ENCODE results near the gene NONO. TPM values are rescaled to one million over a fixed set of nuclear protein-coding genes. Genes with fewer than 3 reads are reported as not detected.
"Not testable (repeated sequence)": the region's sequence is repeated elsewhere in the genome, so short reads cannot be mapped to it uniquely, and the experiment has no call there.

NONO gene
- total RNA-seq, 2 donors from 2014 or later, result 553 to 671 TPM

DNA sequence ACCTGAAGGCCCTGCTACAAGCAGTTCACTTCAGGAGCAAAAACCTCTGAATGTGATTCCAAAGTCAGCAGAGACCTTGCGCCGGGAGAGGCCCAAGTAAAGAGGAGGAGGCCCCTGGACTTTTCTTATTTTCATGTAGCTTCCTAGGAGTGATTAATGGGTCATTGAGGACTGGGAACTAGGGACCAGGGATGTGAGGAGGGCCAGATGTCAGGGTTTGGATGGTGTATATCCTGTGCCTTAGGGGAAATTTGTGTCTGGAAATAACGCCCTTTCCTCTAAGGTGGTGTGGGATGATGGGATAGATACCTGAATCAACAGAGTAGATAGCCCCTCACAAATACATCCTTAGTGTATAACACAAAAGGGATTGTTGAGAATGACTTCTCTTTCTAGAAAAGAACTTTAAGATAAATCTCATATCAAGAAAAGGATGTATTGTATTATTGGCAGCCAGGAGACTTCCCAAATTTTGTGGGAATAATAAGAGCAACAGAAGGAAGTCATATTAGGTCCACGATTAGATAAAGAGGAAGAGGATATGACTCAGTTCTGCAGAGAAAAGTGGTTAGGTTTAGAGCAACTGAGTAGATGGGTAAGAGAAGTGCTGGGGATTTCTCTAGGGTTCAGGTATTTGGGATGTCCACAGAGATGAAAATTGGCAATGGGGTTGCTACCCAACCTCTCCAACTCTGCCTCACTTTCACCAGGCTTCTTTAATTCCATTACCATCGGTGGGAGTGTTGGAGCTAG, 19.2 kb downstream of the NONO start:
- no peak for DNase-seq
- H3K36me3 Mint-ChIP-seq (ENCODE audit: low read depth), result peaks cover 40% of the 10 kb centered on the region
- Histone ChIP-seq H3K36me3 (ENCODE audit: control insufficient read depth, insufficient read depth, low read length) (peaks cover 37% of the 10 kb centered on the region), H3K4me3 (ENCODE audit: low read length) (no peak overlapping the region), H3K9ac (ENCODE audit: extremely low read depth, low read length, poor library complexity, severe bottlenecking) (no peak overlapping the region), H3K27me3 (ENCODE audit: control insufficient read depth, insufficient read depth, low read length, poor library complexity, severe bottlenecking) (no peaks in the 10 kb centered on the region), H3K9me3 (ENCODE audit: control insufficient read depth, low read length) (no peaks in the 10 kb centered on the region), H3K27ac (ENCODE audit: low read depth, low read length) (no peak overlapping the region), H3K4me1 (ENCODE audit: control insufficient read depth, insufficient read depth, low read length) (no peaks in the 10 kb centered on the region)
- no peak overlapping the region for H3K4me3 Mint-ChIP-seq
- peaks cover 2% of the 10 kb centered on the region for H3K4me1 Mint-ChIP-seq
- peaks cover 55% of the 10 kb centered on the region for H3K9me3 Mint-ChIP-seq
- H3K27me3 Mint-ChIP-seq (ENCODE audit: insufficient read depth), result no peaks in the 10 kb centered on the region
- TF ChIP-seq, protein P1, sequence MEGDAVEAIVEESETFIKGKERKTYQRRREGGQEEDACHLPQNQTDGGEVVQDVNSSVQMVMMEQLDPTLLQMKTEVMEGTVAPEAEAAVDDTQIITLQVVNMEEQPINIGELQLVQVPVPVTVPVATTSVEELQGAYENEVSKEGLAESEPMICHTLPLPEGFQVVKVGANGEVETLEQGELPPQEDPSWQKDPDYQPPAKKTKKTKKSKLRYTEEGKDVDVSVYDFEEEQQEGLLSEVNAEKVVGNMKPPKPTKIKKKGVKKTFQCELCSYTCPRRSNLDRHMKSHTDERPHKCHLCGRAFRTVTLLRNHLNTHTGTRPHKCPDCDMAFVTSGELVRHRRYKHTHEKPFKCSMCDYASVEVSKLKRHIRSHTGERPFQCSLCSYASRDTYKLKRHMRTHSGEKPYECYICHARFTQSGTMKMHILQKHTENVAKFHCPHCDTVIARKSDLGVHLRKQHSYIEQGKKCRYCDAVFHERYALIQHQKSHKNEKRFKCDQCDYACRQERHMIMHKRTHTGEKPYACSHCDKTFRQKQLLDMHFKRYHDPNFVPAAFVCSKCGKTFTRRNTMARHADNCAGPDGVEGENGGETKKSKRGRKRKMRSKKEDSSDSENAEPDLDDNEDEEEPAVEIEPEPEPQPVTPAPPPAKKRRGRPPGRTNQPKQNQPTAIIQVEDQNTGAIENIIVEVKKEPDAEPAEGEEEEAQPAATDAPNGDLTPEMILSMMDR (conservative IDR thresholded peaks at IDR 0.05), result no peak
- no peak overlapping the region for H3K27ac Mint-ChIP-seq
- 97 to 100% methylated on average over 1 to 3 of the region's 5 CpGs for WGBS, 2 experiments (ENCODE audit: insufficient coverage in 1 of 2, insufficient read length in 1 of 2)

DNA sequence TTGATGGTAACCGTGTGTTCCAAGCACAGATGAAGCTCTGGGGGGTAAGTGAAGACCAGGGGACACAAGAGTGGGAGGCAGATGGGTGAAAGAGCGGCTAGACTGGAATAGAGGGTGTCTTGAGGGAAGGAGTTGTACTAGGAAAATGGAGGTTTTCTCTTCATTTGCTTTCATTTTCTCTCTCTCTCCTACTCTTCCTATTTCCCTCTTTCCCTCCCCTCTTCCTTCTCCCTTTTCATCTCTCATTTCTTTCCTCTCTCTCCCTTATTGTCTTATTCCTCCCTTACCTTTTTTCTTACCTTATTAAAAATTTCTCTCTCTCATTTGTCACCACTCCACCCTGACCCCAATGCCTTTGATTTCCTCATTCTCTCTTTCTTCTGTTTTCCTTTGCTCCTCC, 21.1 kb downstream of the NONO start:
- Mint-ChIP-seq H3K27ac (no peak overlapping the region), H3K9me3 (peaks cover 49% of the 10 kb centered on the region), H3K4me1 (peaks cover 2% of the 10 kb centered on the region), H3K27me3 (ENCODE audit: insufficient read depth) (no peaks in the 10 kb centered on the region), H3K4me3 (no peak overlapping the region), H3K36me3 (ENCODE audit: low read depth) (peaks cover 29% of the 10 kb centered on the region)
- Histone ChIP-seq H3K9ac (ENCODE audit: extremely low read depth, low read length, poor library complexity, severe bottlenecking) (no peak overlapping the region), H3K27ac (ENCODE audit: low read depth, low read length) (no peak overlapping the region), H3K9me3 (ENCODE audit: control insufficient read depth, low read length) (no peaks in the 10 kb centered on the region), H3K4me3 (ENCODE audit: low read length) (no peak overlapping the region), H3K4me1 (ENCODE audit: control insufficient read depth, insufficient read depth, low read length) (no peaks in the 10 kb centered on the region), H3K27me3 (ENCODE audit: control insufficient read depth, insufficient read depth, low read length, poor library complexity, severe bottlenecking) (no peaks in the 10 kb centered on the region), H3K36me3 (ENCODE audit: control insufficient read depth, insufficient read depth, low read length) (peaks cover 19% of the 10 kb centered on the region)
- 100% methylated on average over 1 to 2 of the region's 2 CpGs for WGBS, 2 experiments (ENCODE audit: insufficient coverage in 1 of 2, insufficient read length in 1 of 2)
- DNase-seq, result no peak
- TF ChIP-seq, protein P1 (conservative IDR thresholded peaks at IDR 0.05), result no peak

DNA sequence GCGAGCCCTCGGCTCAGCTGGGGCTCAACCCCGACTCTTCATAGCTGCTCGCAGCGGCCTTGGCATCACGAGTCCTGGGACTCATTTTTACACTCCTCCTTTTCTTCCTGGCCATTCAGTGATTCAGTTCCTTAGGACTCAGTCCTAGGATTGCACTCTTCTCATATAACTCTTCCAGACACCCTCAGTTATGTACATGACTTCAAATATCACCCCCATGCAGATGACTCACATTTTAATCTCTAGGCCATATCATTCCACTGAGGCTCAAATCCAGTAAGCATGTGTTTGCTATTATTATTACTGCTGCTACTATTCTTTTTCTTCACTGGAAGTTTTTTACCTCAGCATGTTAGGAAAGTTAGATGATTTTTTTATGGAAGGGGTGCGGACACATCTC, 32.5 kb downstream of the NONO start:
- TF ChIP-seq, protein P1 (conservative IDR thresholded peaks at IDR 0.05), result no peak
- Mint-ChIP-seq H3K36me3 (ENCODE audit: low read depth) (peaks cover 18% of the 10 kb centered on the region), H3K9me3 (peaks cover 39% of the 10 kb centered on the region), H3K27ac (no peak overlapping the region), H3K4me1 (no peaks in the 10 kb centered on the region), H3K4me3 (no peak overlapping the region), H3K27me3 (ENCODE audit: insufficient read depth) (no peaks in the 10 kb centered on the region)
- H3K27ac ChIP-seq (ENCODE audit: low read depth, low read length), result no peak overlapping the region
- H3K4me3 ChIP-seq (ENCODE audit: low read length), result no peak overlapping the region
- no peak for DNase-seq
- H3K4me1 ChIP-seq (ENCODE audit: control insufficient read depth, insufficient read depth, low read length), result no peaks in the 10 kb centered on the region
- H3K36me3 ChIP-seq (ENCODE audit: control insufficient read depth, insufficient read depth, low read length), result no peaks in the 10 kb centered on the region
- H3K9ac ChIP-seq (ENCODE audit: extremely low read depth, low read length, poor library complexity, severe bottlenecking), result no peak overlapping the region
- H3K27me3 ChIP-seq (ENCODE audit: control insufficient read depth, insufficient read depth, low read length, poor library complexity, severe bottlenecking), result no peaks in the 10 kb centered on the region
- H3K9me3 ChIP-seq (ENCODE audit: control insufficient read depth, low read length), result no peaks in the 10 kb centered on the region
- WGBS, 2 experiments (ENCODE audit: insufficient coverage in 1 of 2, insufficient read length in 1 of 2), result 96 to 97% methylated on average over 6 of the region's 7 CpGs

DNA sequence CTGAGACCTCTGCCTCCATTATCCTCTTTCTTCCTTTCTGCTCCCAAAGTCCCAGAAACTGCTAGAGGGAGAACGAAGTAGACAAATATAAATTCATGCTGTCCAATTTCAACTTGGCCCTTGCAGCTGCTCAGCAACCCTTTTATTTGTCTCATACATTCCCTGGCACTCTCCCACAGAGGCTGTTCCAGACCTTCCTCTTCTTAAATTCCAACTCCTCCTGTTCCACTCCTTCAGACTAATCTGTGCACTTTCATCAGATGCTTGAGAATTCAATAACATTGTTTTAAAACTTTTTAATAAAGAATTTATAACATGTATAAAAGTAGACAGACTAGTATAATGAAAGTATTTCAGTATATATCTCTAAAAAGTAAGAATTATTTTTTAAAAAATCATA, 33.5 kb downstream of the NONO start:
- H3K4me1 Mint-ChIP-seq; H3K9ac ChIP-seq (ENCODE audit: extremely low read depth, low read length, poor library complexity, severe bottlenecking); H3K27me3 Mint-ChIP-seq (ENCODE audit: insufficient read depth); H3K27ac ChIP-seq (ENCODE audit: low read depth, low read length); H3K4me3 ChIP-seq (ENCODE audit: low read length); H3K4me1 ChIP-seq (ENCODE audit: control insufficient read depth, insufficient read depth, low read length); H3K9me3 ChIP-seq (ENCODE audit: control insufficient read depth, low read length); H3K36me3 ChIP-seq (ENCODE audit: control insufficient read depth, insufficient read depth, low read length); H3K27ac Mint-ChIP-seq; H3K27me3 ChIP-seq (ENCODE audit: control insufficient read depth, insufficient read depth, low read length, poor library complexity, severe bottlenecking); H3K4me3 Mint-ChIP-seq; DNase-seq: not testable (repeated sequence)
- Mint-ChIP-seq H3K9me3 (peaks cover 39% of the 10 kb centered on the region), H3K36me3 (ENCODE audit: low read depth) (peaks cover 12% of the 10 kb centered on the region)
- WGBS, 2 experiments (ENCODE audit: insufficient coverage in 1 of 2, insufficient read length in 1 of 2), result no CpG with 5 or more reads among the region's 1 CpG
